Embryonic facial prominence (tissue), 1 donor: ENCODE results near the gene LIPK.
"Not testable (repeated sequence)": the region's sequence is repeated elsewhere in the genome, so short reads cannot be mapped to it uniquely, and the experiment has no call there.

ENCODE experiments used
- DNase-seq: peaks from one replicate; pipeline ENCODE4 v3.0.0-alpha.2; 2016; ENCODE audit errors: extremely low spot score

LIPK gene

DNA sequence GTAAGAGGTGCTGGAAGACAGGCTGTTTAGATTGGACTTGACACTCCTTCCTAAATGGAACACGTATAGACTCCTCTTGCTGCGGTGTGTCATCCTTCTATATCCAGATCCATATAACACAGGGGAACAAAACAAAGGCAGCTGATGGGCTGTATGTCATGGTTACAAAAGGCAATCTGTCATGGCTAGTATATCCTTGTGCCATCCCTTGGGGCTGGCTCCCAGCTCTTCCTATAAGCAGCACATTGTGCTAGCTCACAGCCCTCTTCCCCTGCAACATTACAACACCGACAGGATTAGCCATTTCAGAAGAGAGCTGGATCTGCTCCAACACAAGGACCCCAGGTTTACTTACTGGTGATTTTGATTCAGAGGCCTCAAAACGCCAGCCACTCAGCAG, 15.3 kb downstream of the LIPK start:
- no peak for DNase-seq

DNA sequence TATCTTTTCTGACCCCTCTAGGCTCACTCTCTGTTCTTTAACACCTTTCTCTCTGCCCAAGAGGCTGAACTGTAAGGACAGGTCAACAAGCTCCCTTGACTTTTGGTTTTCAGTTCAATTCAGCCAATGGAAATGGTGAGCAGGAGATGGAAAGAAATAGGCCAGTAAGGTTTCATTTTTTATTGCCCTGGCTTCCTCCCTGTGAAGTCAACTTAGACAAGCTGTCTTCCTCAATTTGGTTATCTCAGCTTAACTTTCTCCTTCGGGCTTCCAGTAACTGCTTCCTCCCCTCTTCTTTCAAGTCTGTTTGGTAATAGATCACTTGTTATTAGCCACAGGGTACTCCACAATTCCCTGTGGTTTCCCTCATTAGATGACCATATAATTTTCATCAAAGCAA, 19.7 kb downstream of the LIPK start:
- no peak for DNase-seq

DNA sequence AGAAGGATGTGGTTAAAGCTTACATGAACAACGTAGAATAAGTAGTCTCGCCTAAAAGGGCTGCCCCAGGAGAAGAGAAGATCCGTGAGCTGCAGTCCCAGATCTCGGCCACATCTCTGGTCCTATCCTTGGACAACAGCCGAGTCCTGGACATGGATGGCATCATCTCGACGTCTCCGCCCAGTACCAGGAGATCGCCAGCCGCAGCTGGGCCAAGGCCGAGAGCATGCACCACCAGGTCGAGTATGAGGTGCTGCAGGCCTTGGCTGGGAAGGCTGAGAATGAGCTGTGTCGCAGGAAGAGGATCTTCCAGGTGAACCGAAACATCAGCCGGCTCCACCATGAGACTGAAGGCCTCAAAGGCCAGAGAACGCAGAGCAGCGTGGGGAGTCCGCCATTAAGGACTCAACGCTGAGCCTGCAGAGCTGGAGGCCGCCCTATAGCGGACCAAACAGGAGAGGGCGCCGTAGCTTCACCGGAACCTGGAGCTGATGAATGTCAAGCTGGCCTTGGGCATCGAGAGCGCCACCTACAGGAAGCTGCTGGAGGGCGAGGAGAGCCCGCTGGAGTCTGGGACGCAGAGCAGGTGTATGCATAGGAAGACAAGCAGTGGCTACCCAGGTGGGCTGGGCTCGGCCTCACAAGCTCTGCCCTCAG, 22.2 kb downstream of the LIPK start:
- DNase-seq = no peak

DNA sequence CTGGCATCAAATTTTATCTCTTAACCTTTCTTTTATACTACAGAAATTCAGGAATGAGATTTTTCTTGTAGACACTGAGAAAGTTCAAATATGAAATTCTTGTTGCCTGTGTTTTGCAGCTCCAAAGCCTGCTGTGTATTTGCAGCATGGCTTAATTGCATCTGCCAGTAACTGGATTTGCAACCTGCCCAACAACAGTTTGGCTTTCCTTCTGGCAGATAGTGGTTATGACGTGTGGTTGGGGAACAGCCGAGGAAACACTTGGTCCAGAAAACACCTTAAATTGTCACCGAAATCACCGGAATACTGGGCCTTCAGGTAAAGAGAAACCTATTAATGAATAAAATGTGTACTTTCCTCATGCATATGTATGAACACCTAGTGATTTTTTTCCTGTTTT, 24.8 kb downstream of the LIPK start:
- no peak for DNase-seq

GRCh38 chr10:88731296-88731695, 25.2 kb downstream of the LIPK start:
- DNase-seq = no peak

DNA sequence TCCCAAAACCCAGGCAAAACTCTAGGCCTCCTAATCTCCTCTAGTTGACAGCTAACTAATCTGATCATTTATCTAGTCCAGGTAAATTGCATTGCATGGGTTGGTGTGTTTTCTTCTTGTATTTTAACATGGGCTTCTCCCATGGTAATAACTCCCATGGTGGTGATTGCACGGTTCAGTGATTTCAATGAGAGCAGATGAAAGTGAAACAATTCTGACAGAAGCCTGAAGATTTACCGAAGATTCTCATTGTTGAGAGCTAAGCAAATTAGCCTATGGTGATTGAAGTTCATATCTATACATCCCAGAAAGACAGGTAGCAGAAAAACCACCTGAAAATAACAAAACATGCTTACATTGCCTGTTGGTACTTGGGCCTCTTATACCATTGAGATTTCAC, 27.2 kb downstream of the LIPK start:
- no peak for DNase-seq

DNA sequence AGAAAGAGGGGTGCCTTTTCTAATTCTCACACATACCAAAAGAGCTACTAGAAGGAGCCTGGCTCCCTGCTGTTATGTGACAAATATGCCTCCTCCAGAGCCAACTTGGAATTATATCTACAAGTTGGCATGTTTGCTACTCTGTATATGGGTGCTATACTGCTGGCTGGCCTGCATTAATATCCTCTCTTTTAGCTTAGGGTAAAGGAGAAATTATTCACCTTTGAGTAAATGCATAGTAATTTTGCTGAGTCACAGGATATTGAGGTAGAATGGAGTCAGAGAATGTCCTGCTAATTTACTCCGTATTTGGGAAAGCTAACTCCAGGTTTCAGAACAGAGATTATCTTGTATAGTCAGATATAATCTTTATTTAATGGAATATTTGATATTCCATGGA, 29.6 kb downstream of the LIPK start:
- DNase-seq = no peak

GRCh38 chr10:88741921-88742320, 35.9 kb downstream of the LIPK start:
- not testable (repeated sequence) for DNase-seq

DNA sequence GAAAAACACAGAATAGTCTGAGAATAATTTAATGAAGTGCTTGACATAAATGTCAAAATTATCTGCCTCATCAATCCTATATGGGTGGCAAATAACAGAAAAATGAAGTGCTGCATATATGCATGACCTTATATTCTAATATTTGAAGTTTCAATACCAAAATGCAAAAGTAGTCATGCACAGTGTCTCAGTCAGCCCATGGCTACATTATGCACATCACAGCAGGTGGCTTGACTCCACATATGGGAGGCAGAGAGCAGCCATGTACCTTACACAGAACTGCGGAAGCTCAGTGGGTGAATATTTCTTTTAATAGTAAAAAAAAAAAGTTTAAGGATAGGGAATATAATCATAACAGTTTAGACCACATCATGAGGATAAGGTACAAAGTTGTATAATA, 36.4 kb downstream of the LIPK start:
- DNase-seq = no peak

DNA sequence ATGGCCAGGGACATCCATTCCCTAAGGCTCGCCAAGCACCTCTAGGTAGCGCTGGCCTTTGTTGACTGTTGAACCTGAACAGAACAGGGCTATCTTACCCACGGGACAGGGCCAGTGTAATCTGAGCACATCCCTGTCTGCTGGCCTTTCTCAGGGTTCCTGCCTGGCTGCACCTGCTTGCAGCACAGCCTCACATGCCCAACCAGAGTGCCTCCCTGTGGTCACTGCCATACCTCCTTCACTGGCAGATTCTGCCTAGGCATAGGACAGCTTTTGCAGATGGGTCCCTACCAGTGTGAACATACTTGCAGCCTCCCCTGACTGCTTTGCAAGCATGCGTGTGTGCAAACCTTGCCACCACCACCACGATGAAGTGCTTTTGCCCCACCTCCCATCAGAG, 38.0 kb downstream of the LIPK start:
- no peak for DNase-seq

DNA sequence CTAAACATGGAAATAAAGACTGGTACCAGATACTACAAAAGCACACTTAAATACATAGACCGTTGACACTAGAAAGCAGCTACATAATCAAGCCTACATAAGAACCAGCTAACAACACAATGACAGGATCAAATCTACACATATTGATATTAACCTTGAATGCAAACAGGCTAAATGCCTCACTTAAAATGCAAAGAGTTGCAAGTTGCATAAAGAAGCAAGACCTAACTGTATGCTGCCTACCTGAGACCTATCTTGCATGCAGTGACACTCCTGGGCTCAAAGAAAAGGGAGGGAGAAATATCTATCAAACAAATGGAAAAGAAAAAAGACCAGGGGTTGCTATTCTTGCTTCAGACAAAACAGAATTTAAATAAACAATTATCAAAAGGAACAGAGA, 39.6 kb downstream of the LIPK start:
- no peak for DNase-seq

DNA sequence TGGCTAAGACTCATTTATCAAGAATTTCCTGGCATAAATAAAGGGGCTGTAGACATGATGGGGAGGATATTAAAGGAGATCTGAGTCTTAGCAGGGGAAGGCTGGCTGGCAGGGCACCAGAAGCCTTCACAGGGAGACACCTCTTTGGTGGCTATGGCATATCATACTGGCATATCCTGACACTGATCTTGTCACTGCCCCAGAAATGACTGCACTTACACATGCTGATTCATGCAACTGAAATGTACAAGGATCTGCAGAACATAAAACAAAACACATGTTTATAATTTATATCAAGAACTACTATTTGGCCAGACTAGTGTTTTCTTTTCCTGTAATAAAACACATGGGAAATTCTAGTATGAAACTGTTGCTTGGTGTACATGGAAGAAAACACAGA, 48.2 kb downstream of the LIPK start:
- peak; percentile 50 for DNase-seq

DNA sequence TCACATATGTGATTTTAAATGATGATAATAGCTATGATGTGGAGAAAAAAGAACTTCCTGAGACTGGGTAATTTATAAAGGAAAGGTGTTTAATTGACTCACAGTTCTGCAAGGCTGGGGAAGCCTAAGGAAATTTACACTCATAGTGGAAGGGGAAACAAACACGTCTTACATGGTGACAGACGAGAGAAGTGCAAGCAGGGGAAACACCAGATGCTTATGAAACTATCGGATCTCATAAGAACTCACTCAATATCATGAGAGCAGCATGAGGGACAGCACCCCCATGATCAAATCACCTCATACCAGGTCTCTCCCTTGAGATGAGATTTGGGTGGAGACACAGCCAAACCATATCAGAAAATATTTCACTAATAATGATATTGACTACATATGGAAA, 49.7 kb downstream of the LIPK start:
- DNase-seq = no peak

DNA sequence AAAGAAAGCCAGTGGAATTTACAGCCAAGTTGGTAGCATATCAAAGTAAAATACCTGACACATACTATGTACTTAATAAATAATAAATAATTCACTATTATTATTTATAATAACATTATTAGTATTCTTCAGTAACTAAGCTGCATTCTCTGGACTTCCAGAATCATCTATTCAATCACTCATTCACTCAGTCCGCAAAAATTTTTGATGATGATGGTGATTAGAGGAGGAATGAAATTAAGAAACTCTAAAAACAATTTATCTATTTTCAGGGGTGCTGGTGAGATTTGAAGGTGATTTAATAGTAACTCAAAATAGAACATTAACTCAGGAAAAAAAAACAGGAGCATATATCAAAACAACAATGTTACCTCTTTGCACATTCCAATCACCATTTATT, 50.6 kb downstream of the LIPK start:
- DNase-seq = no peak

GRCh38 chr10:88759366-88760101, 53.5 kb downstream of the LIPK start, which contains the start of gene LIPN:
Gene LIPN, plus strand, starts transcription at chr10:88760020. Its CDS starts 1,386 bp downstream, at chr10:88761406.
- no peak for DNase-seq

DNA sequence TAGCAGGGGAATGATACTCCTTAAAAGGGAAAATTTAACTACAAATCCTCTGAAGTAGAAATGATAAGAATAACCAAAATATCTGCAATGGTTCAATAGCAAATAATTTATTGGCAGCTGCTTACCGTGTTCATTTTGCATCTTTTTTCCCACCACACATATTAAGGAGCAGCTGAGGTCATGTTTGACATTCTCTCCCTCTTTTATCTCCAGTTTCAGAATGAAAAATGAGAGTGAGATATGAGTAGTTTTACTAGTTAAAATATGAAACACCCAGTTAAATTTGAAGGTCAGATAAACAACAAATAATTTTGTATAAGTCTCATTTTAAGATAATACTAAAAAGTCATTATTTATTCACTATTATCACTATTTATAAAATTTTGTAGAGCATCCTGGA, 56.9 kb downstream of the LIPK start:
- DNase-seq = no peak

GRCh38 chr10:88763441-88763840, 57.4 kb downstream of the LIPK start:
- DNase-seq = no peak

GRCh38 chr10:88764110-88764509, 58.1 kb downstream of the LIPK start:
- DNase-seq = no peak

GRCh38 chr10:88765816-88766215, 59.8 kb downstream of the LIPK start:
- DNase-seq = no peak

DNA sequence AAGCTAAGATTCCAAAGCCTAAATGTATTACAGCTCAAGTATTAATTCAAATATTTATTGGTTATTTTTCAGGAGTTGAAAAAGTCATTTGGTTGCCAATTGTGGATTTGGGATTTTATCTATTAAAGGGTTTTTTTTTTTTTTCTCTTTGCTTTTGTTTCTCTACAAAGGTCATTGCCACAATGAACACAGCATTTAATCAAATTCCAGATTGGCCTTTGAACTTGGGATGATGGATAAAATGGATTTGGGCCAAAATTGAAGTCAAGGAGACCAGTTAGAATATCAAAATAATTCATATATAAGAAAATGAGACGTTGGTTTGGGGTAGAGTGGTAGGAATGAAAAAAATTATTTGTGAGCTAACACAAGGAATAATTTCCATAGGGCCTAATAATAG, 63.3 kb downstream of the LIPK start:
- DNase-seq = no peak

- no peak for DNase-seq
Measured at GRCh38 chr10:88781206-88781605, 75.2 kb downstream of the LIPK start.

DNA sequence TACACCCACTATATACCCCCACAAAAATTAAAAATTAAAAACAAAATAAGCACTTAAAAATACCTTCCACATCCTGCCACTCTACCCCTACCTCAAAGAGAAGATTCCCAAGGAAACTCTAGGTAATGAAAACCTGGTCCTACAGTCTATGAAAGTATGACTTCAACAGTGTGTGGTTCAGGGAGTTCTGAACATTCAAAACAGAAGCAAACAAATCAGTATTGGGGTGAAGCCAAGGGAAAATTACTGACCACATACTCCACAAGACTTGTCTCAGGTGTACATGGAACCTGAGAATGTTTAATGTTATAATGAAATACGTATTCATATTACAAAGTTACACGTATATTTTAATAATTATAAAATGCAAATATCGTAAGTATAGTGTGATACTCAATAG, 76.2 kb downstream of the LIPK start:
- DNase-seq = no peak

GRCh38 chr10:88783724-88784123, 77.7 kb downstream of the LIPK start:
- DNase-seq = no peak
